Measurements from ENCODE around the gene ZFP30.

GRCh38 chr19:37654629-37655300 is 500 bp downstream of the ZFP30 start:
- TF ChIP-seq, protein P1, sequence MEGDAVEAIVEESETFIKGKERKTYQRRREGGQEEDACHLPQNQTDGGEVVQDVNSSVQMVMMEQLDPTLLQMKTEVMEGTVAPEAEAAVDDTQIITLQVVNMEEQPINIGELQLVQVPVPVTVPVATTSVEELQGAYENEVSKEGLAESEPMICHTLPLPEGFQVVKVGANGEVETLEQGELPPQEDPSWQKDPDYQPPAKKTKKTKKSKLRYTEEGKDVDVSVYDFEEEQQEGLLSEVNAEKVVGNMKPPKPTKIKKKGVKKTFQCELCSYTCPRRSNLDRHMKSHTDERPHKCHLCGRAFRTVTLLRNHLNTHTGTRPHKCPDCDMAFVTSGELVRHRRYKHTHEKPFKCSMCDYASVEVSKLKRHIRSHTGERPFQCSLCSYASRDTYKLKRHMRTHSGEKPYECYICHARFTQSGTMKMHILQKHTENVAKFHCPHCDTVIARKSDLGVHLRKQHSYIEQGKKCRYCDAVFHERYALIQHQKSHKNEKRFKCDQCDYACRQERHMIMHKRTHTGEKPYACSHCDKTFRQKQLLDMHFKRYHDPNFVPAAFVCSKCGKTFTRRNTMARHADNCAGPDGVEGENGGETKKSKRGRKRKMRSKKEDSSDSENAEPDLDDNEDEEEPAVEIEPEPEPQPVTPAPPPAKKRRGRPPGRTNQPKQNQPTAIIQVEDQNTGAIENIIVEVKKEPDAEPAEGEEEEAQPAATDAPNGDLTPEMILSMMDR (IDR thresholded peaks at IDR 0.05): no peak
- TF ChIP-seq POLR2A (IDR thresholded peaks at IDR 0.05): no peak
- TF ChIP-seq EP300 (IDR thresholded peaks at IDR 0.05): no peak

Measured in stomach (tissue), 4 donors.